CD4-positive, alpha-beta T cell treated with Interleukin-12 subunit alpha and Interleukin-12 subunit beta, for 1 hour (primary cell): ENCODE measurements around the gene ZFP62.

Experiments
- DNase-seq: peaks from one replicate; pipeline ENCODE4 v3.0.0-alpha.2; 2020

The ZFP62 gene

GRCh38 chr5:180866985-180867384, 5.9 kb upstream of the ZFP62 start:
- no peak for DNase-seq

DNA sequence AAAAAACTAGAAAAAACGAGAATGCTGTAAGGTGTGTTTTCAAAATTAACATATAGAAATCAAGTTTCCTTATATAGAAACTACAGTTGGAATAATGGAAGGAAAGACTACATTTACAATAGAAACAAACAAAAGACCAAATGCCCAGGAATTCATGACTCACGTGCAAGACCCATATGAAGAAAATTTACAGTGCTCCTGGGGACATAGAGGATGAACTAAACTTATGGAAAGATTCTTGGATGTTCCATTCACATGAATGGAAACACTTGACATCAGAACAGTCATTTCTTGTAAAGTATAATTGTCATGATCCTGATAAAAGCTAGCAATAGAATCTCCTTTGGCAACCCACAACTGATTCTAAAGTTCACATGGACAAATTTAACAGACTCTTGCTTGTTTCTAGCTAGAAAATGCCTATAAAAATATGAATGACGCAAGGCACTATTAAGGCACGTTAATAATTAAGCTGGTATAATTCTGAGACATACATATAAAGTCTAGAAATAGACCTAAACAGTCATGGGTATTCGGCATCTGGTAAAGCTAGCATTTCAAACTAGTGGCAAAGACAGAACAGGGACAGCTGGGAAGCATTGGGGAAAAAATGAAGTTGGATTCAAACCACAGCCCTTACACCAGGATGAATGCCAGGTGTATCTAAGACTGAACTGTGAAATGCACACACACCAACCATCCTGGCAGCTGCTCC, 5.1 kb upstream of the ZFP62 start:
- DNase-seq: no peak

DNA sequence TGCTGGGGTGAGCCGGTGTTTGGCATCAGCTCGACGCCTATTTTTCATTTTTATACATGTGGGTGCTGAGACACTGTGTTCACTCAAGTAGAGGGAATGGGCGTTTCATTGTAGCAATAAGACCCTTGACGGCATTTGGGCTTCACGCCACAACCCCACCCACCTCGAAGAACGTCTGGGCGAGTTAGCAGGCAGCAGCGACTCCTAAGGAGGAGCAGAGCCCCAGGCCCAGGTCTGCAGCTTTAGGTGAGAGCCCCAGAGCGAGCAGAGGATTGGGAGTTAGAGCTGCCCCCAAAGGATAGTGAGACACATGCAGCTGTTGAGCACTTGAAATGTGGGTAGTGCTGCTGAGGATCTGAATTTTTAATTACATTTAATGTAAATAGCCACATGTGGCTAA, 1.6 kb upstream of the ZFP62 start:
- DNase-seq: no peak

DNA sequence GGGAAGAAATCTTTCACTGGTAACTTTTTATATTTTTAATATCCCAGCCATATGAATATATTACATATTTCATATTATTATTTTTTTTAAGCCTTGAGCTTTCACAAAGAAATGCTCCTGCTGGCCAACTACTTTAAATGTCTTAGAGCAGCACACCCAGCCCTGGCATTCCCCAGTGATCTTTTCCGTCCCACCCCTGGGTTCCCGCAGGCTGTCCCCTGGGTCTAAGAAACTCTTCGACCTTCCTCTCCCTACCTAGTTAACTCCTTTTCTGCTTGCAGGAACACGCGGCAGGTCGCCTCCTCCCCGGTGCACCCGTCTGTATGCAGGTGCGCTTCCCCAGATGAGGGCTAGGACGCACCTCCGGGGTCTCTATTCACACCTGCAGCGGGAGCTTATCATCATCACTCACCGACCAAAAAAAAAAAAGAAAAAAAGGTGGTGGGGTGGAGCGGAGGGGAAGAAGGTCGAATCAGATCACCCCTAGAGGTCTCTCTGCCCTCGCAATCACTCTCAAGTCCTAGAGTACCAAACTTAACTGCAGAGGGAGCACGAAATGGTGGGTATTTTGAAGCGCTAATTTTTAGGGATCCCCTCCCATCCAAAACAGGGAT, 696 bp downstream of the ZFP62 start:
- peak; percentile 75 for DNase-seq

DNA sequence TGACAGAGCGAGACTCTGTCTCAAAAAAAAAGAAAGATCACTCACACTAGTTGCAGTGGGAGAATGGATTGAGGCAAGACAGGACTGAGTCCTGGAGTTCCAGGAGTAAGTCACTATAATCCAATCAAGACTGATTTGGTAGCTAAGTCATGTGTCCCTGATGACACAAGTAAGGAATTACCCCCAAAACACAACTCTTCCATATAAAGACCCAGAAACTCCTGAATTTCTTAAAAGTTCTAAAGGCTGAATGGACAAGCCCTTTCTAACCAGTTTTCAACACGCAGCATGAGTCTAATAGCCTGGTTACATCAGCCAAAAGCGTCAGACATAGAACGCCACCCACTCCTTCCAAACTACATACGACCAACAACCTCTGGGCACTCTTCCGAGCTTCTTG, 2.5 kb downstream of the ZFP62 start:
- DNase-seq: no peak

DNA sequence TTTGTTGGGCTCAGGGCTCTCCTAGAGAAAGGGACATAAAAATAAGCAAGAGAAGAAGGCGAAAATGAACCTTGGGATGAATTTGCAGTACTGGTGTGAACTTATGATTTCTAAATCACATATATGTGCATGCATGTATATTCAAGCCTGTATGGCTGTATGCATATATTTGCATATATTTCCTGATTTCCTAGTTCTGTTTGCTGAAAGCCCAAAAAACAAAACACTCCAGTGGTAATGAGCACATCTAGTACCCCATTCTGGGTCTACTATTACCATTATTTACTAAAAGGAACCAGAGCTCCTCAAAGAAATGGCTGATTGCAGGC, 7.3 kb downstream of the ZFP62 start:
- no peak for DNase-seq

- DNase-seq: no peak
Observed at GRCh38 chr5:180853121-180853847, 7.8 kb downstream of the ZFP62 start.

DNA sequence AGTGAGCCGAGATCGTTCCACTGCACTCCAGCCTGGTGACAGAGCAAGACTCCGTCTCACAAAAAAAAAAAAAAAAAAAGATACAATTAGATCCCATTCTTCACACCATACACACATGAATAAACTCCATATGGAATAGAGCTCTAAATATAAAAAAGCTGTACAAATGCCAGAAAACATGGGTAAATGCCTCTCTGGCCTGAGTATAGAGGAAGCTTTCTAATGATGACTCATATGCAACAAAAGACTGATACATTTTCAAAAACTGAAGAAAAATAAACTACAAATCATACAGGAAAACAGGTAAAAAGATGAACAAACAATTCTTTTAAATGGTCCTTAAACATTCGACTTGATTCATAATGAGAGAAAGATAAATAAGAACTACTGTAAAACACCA, 8.6 kb downstream of the ZFP62 start:
- no peak for DNase-seq

- DNase-seq: no peak
Observed at GRCh38 chr5:180850434-180851078, 10.5 kb downstream of the ZFP62 start.

- no peak for DNase-seq
Observed at GRCh38 chr5:180849827-180850226, 11.2 kb downstream of the ZFP62 start.

GRCh38 chr5:180848878-180849277, 12.2 kb downstream of the ZFP62 start:
- no peak for DNase-seq

- no peak for DNase-seq
Observed at GRCh38 chr5:180848265-180848664, 12.8 kb downstream of the ZFP62 start.

GRCh38 chr5:180847026-180847425, 14.1 kb downstream of the ZFP62 start:
- DNase-seq: no peak

- no peak for DNase-seq
Observed at GRCh38 chr5:180844858-180845257, 16.2 kb downstream of the ZFP62 start.

DNA sequence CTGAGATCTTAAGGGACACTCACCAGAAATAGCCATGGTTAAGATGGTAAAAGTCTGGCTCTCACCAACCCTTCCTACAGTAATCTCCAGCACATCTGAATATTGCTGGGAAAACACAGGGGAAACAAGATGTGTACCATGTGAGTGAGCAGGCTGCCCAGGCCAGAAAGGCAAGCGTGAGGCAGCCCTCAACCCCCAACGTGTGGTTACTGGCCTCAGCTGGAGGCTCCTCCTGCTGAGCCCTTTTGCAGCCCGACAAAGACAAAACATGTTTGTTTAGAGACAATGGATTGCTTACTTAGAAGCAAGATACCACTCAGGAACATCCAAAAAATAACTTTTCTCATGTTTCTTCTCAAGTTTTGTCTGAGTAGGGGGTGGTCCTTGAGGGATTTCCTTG, 16.6 kb downstream of the ZFP62 start:
- no peak for DNase-seq

DNA sequence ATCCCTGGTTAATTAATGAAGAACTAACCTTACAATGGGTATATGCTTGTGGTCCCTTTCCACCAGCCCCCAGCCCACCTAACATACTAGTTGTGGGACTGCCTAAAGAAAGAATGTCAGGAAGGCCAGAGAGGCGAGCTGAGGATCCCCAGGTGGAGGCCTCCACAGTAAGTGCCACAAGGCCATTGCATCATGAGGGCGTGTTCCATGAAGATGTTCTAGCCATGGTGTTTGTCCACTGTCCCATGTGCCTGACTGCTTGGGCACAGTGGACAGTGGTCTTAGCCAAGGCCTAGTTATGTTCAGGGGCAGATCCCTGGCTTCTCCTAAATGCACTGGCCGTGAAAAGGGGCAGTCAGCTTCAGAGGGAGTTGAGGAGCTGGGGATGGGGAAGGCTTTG, 21.1 kb downstream of the ZFP62 start:
- DNase-seq: no peak

GRCh38 chr5:180839227-180839626, 21.8 kb downstream of the ZFP62 start:
- DNase-seq: no peak

DNA sequence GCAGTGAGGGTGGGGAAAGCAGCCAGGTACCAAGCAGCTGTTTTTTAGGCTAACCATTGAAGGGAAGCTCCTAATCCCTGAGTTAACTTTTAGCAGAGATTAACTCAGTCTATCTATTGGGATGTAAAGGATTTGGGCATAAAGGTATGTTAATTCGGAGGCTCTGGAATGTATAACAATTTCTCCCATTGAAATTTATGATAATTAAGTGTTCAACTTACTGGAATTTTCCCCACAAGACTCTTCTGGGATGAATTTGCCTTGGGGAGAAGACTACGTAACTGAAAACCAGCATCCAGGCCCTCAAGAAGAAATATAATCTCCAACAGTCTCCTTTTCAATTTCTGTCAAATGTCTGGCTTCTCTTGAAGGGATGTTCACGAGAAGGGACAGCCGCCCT, 23.6 kb downstream of the ZFP62 start:
- no peak for DNase-seq

- DNase-seq: peak; percentile 42
Observed at GRCh38 chr5:180832638-180833068, 28.4 kb downstream of the ZFP62 start.

DNA sequence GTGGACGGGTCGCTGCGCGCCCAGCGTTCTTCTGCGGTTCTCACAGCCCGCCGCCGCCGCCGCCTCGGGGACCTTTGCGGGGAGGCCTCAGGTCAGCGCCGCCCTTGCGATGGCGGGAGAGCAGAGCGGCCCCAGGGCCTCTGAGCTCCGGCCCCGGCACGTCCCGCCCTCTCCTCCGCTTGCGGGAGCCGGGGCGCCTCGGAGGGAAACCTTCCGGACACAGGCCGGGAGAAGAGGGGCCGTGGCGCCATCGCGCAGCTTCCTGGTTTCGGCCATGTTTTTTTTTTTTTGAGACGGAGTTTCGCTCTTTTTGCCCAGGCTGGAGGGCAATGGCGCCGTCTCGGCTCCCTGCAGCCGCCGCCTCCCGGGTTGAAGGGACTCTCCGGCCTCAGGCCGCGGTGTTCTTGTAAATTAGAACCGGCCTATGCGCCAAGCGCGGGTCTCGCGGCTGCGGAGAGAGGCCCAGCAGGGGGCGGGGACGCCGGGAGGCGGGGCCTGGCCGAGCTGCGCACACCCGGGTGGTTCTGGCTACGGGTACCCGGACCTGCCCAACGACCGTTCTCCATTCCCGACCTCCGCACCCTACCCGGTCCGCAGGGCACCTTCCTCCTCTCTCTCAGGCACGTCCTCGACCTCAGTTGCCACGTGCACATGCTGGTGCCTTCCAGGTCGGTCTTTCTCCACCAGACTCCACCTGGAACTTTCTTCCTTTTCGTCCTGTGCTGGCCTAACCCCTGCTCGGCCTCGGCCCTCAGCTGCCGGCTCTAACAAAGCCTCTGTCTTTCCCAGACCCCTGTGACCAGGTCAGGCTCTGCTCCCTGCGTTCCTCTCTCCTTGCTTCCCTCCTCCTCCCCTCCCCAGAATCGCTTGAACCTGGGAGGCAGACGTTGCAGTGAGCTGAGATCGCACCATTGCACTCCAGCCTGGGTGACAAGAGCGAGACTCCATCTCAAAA, 29.7 kb downstream of the ZFP62 start:
- peak; percentile 78 for DNase-seq

GRCh38 chr5:180830253-180831138, 30.6 kb downstream of the ZFP62 start:
- DNase-seq: peak; percentile 81

DNA sequence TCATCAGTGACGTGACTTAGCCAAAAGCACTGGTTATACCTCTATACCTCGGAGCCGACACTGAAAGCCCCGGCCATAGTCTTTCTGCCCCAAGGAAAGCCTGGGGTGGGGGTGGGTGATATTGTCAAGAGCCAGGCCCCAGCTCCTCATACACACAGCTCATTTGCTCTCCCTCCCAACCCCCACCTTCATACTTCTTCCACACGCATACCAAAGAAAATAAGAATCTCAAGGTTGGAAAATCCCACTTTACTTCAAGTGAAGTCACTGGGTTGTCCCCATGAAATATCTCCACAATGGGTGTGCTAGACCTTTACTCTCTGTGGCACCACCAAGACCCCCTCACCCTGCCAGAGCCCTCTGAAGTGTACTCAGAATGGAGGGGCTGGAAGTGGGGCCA, 31.4 kb downstream of the ZFP62 start:
- DNase-seq: no peak
